ENCODE measurements around the gene MAFB.

MAFB gene

DNA sequence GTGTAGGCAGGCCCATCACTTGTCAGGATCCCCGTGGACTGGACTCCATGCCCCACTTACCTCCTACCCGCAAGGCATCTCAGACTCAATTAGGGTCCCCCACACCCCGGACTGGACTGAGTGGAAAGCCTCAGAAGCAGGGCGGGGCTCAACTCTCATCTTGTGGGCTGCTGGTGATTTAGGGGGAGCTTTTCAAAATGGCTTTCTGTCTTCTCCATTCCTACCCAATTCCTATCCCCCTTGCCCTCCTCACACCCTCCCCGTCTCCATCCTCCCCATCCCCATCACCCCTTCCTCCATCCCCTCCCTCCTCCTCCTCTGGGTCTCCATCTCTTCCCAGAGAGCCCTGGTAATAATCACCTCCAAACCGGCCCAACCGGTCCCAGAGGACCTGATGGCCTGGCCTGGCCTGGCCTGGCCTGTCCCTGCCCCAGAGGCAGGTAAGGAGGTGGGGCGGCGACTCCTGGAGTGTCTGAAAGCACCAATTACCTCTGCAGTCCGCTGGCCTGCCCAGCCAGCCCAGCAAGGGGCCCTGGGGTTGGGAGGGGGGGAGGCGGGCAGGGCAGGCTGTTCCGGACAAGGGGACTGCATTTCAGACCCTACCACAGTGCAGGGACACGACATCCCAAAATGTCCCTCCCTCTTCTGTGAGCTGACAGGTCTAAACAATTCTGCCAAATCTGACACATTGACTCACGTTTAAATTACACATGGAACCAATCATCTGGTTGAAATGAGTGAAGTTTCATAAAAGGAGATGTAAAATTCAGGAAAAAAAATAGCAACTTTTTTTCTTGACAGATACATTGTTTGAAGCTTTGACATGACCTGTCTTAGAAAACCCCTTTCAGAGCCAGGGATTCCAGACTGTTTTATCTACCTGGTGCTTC lies 24.8 kb downstream of the MAFB start:
- TF ChIP-seq, protein P1, sequence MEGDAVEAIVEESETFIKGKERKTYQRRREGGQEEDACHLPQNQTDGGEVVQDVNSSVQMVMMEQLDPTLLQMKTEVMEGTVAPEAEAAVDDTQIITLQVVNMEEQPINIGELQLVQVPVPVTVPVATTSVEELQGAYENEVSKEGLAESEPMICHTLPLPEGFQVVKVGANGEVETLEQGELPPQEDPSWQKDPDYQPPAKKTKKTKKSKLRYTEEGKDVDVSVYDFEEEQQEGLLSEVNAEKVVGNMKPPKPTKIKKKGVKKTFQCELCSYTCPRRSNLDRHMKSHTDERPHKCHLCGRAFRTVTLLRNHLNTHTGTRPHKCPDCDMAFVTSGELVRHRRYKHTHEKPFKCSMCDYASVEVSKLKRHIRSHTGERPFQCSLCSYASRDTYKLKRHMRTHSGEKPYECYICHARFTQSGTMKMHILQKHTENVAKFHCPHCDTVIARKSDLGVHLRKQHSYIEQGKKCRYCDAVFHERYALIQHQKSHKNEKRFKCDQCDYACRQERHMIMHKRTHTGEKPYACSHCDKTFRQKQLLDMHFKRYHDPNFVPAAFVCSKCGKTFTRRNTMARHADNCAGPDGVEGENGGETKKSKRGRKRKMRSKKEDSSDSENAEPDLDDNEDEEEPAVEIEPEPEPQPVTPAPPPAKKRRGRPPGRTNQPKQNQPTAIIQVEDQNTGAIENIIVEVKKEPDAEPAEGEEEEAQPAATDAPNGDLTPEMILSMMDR (conservative IDR thresholded peaks at IDR 0.05; ENCODE audit: control insufficient read depth, insufficient read depth, low read depth, low read length), result no peak
- no peak overlapping the region for H3K4me3 ChIP-seq (ENCODE audit: control insufficient read depth, low read depth, low read length)
- DNase-seq (ENCODE audit: low read depth), result no peak

DNA sequence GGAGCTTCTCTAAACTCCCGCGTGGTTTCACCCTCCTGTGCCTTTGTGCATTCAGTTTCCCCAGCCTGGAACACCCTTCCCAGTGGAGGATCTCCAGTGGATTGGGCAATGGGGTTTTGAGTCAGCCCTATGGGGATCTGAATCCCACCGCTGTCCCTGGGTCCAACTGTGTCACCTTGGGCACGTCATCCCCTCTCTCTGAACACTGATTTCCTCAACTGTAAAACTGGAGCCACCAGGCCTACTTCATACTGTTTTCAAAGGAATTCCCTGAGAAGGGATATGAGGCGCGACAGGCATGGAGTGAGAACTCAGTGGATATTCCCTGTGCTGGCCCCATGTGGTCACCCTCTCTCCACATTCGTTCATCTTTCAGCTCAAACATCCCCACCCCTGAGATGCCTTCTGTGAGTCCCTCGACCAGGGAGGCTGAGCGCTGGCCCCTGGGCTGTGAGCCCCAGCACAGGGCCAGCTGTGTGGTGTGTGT lies 25.7 kb downstream of the MAFB start:
- no peak overlapping the region for H3K4me3 ChIP-seq (ENCODE audit: control insufficient read depth, low read depth, low read length)
- TF ChIP-seq, protein P1 (conservative IDR thresholded peaks at IDR 0.05; ENCODE audit: control insufficient read depth, insufficient read depth, low read depth, low read length), result no peak
- no peak for DNase-seq (ENCODE audit: low read depth)

DNA sequence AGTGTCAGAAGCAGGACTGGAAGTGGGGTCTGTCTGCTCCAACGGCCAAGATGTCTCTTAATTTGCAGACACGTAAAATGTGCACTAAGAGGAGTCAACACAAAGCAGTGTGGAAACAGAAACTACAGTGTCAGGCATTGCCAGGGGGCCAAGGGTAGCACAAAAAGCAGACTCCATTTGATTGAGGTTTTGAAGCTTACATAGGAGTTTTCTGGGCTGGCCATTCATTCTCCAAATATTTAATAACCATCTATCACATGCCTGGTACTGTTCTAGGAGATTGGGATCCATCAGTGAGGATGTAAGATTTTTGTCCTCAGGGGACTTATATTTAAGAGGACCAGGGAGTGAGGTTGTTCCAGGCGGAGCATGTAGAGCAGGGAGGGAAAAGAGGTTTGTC lies 29.5 kb downstream of the MAFB start:
- H3K4me3 ChIP-seq (ENCODE audit: control insufficient read depth, low read depth, low read length), result no peak overlapping the region
- TF ChIP-seq, protein P1 (conservative IDR thresholded peaks at IDR 0.05; ENCODE audit: control insufficient read depth, insufficient read depth, low read depth, low read length), result no peak
- DNase-seq (ENCODE audit: low read depth), result no peak

DNA sequence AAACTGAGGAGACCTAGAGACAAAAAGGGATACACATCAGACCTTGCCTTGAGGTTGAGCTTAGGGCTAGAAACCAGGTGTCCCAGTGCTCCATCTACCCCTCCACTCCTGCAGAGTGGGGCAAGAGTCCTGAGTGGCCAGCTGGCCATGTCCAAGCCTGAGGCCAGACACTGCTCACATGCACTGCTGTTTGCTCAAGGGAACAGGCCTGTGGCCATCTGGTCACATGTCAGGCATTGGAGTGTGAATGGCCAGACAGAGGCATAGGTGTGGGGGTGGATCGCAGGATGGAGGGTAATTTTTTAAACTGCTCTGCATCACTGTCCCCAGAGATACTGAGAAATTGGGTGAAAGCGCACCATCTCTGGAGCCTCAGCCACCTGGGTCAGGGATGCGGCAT lies 30.5 kb downstream of the MAFB start:
- DNase-seq (ENCODE audit: low read depth), result no peak
- no peak overlapping the region for H3K4me3 ChIP-seq (ENCODE audit: control insufficient read depth, low read depth, low read length)
- TF ChIP-seq, protein P1 (conservative IDR thresholded peaks at IDR 0.05; ENCODE audit: control insufficient read depth, insufficient read depth, low read depth, low read length), result no peak

DNA sequence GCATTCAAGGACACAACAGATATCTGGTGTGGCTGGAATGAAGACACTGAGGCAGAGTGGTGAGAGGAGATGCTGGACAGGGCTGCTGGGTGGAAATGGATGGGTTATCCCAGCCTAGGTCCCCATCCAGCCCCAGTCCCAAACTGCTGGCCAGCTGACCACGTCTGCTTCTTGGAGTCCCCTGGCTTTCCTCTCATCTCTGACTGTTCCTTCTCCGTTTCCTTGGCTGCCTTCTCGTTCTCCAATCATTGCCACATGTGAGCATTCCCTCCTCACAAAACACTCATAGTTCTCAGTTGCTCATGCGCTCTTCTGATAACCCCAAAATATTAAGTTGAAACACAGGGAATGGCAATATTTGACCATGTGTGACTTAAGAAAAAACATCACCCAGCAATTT lies 31.5 kb downstream of the MAFB start:
- no peak overlapping the region for H3K4me3 ChIP-seq (ENCODE audit: control insufficient read depth, low read depth, low read length)
- TF ChIP-seq, protein P1 (conservative IDR thresholded peaks at IDR 0.05; ENCODE audit: control insufficient read depth, insufficient read depth, low read depth, low read length), result no peak
- peak; percentile 29 for DNase-seq (ENCODE audit: low read depth)

DNA sequence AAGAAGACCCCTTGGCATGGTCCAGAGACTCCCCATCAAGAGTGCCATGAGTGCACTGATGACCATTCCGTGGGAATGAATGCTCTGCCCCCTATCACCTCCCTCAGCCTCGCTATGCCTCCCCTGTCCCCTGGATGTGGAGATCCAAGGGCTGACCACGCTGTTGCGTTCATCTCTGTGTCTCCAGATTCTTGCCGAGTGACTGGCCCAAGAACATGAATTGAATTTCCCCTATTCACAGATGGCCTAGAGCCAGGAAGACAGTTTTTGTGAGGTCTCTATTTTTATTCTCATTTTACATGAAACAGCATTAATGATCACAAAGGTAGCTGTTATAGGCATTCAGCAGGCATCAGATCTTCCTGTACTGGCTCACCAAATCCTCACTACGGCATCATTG lies 33.6 kb downstream of the MAFB start:
- DNase-seq (ENCODE audit: low read depth), result no peak
- H3K4me3 ChIP-seq (ENCODE audit: control insufficient read depth, low read depth, low read length), result no peak overlapping the region
- TF ChIP-seq, protein P1 (conservative IDR thresholded peaks at IDR 0.05; ENCODE audit: control insufficient read depth, insufficient read depth, low read depth, low read length), result no peak
